Activated naive CD8-positive, alpha-beta T cell treated with anti-CD3 and anti-CD28 coated beads, Interleukin-2, amount 10 ng/mL, durations not matched to agents 7 days and 5 days (primary cell): ENCODE measurements around the gene GJC2. TPM values are rescaled to one million over a fixed set of nuclear protein-coding genes. Genes with fewer than 3 reads are reported as not detected.
A peak's percentile ranks its signal among the peaks of the same experiment; 100 is the strongest.

Experiments
- ATAC-seq: fragments of 150-1000 bp; cut with Tn5 transposase; one replicate; pipeline ENCODE4 v1.10.0; 2021; ENCODE audit warnings: low read depth, moderate library complexity
- POLR2A ChIA-PET: fragments of 350-600 bp; sonication (Branson Sonifier 250); formaldehyde crosslinking; loops from one replicate; lab custom pipeline; 2021; ENCODE audit warnings: antibody characterized with exemption; lab: Charles Lee
- DNase-seq: peaks from one replicate; pipeline ENCODE4 v3.0.0; 2021
- H3K27ac Mint-ChIP-seq: one replicate; pipeline ENCODE4 v1.8.0; 2022; ENCODE audit warnings: mild to moderate bottlenecking, mixed read lengths
- H3K27me3 Mint-ChIP-seq: one replicate; pipeline ENCODE4 v1.8.0; 2022; ENCODE audit warnings: mild to moderate bottlenecking, moderate library complexity, mixed read lengths
- H3K36me3 Mint-ChIP-seq: one replicate; pipeline ENCODE4 v1.8.0; 2021; ENCODE audit warnings: mild to moderate bottlenecking, mixed read lengths
- H3K4me1 Mint-ChIP-seq: one replicate; pipeline ENCODE4 v1.8.0; 2021; ENCODE audit warnings: mixed read lengths
- H3K4me3 Mint-ChIP-seq: one replicate; pipeline ENCODE4 v1.8.0; 2022; ENCODE audit warnings: mild to moderate bottlenecking, moderate library complexity, mixed read lengths
- H3K9me3 Mint-ChIP-seq: one replicate; pipeline ENCODE4 v1.8.0; 2021; ENCODE audit warnings: mixed read lengths
- total RNA-seq, 2 experiments: library from RNA; stranded (reverse); gene quantifications; one replicate each; pipeline ENCODE4 v1.2.3, GENCODE V29; 2021

GJC2 gene
- 1 to 10 TPM; 6.2 to 7.7 TPM for total RNA-seq

- Mint-ChIP-seq H3K27ac (peak within 1 kb of the TSS; percentile 4), H3K36me3 (no peaks in the 10 kb centered on the region), H3K4me1 (peaks cover 3% of the 10 kb centered on the region), H3K4me3 (no peak within 1 kb of the TSS), H3K9me3 (no peaks in the 10 kb centered on the region), H3K27me3 (no peaks in the 10 kb centered on the region)
- POLR2A ChIA-PET, result interaction anchor here (1.2 kb wide), 1 partner anchor 15 kb away, joined by 4 read pairs; the partner anchor contains the start of gene IBA57
- peak; percentile 24 for DNase-seq
- no peak for ATAC-seq
Observed at GRCh38 chr1:228149406-228150119, at the start of gene GJC2. Gene GJC2 (plus strand): TSS chr1:228149930. CDS start chr1:228157759, 7,829 bp downstream.

DNA sequence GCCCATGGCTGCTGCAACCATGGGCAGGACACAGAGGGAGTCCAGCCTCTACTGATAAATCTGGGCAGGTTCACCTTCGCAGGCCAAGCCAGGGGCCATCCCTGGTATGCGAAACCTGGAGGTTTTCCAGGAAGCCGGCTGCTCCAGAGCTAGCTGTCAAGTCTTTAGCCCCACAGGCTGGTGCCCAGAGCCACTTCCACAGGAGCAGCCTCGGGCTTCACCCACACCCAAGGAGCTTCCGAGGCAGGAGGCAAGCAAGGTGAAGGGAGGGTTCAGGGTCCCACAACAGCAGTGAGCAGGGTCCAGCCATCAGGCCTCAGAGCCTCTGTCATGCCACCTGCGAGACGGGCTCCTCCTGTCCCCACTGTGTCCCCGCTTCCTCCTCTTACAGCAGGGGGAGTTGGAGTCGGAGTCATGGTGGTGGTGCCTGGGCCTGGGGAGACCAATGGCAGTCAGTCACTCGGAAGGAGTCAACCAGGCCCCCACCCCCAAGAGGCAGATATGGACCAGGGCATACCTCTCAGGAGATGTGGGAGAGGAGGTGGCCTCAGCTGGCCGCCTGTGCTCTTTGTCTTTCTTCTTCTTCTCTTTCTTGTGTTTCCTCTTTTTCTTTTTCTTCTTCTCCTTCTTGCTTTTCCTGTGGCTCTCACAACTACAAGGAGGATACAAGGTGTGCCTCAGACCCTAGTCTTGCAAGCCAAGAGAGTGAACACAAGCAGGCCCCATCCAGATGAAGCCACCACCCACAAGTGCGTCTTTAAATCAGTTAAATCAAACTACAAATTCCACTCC is 48.7 kb upstream of the GJC2 start:
- Mint-ChIP-seq H3K4me3 (peak overlapping the region; percentile 55), H3K27me3 (no peaks in the 10 kb centered on the region), H3K36me3 (peaks cover 12% of the 10 kb centered on the region), H3K4me1 (peaks cover 12% of the 10 kb centered on the region), H3K27ac (peak overlapping the region; percentile 83), H3K9me3 (no peaks in the 10 kb centered on the region)
- POLR2A ChIA-PET, result interaction anchor here (1.2 kb wide), 1 partner anchor 18 kb away, joined by 4 read pairs; the partner anchor contains the start of gene ARF1
- DNase-seq (no peak), ATAC-seq (no peak)

DNA sequence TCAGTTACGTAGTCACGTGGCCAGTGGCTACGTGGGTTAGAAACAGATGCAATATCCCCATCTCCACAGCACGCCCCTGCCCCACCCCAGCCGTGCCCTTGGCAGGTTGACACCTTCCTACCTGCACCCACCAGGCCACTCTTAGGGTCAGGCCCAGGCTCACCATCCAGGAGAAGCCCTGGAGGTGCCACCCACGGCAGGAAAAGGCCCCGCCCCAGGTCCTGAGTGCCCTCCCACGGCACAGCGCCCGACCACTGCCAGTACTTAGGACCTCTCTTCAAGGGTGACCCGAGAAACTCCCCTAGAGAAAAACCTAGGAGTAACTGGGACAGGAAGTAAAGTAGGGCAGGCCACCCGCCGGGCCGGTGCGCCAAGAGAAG is 48.1 kb upstream of the GJC2 start:
- Mint-ChIP-seq H3K9me3 (no peaks in the 10 kb centered on the region), H3K4me1 (peaks cover 12% of the 10 kb centered on the region), H3K4me3 (peak overlapping the region; percentile 55), H3K27ac (peak overlapping the region; percentile 83), H3K36me3 (peaks cover 12% of the 10 kb centered on the region), H3K27me3 (no peaks in the 10 kb centered on the region)
- POLR2A ChIA-PET, result interaction anchor here (0.9 to 1.2 kb wide), 2 partner anchors 19 to 1162 kb away, joined by 3 to 4 read pairs; partner anchors contain the start of gene ARF1
- DNase-seq (no peak), ATAC-seq (no peak)

DNA sequence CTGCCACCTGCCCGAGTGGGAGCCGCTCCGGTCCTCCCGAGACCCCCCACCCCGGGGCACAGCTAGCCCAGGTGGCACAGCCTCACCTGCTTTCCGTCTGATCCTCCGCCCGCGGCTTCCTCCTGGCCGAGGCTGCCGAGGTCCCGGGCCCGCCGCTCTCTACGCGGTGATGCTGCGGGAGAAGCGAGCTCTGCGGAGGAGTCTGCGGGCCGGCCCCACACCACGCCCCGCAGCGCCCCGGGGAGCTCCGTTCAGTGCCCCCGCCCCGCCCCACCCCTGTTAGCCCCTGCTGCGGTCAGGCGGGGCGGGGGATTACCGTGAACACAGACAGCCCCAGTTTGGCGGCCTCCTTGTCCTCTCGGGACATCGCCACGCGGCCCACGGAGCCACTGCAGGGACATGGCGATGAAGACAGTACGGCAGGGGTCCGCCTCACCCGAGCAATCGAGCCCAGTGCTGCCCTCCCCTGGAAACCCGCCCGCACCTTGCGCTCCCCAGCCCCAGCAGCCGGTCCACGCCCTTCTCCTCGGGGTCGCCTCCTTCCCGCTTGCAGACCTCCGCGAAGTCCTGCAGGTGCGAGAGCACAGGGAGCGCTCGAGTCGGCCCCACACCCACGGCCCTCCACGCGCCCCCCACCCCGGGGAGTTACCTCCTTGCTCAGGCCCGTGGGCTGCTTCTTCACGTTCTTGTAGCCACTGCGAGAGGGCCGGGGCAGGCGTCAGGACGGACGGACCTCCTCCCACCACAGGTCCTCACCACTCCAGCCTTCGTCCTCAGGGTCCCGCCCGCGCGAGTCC is 47.5 kb upstream of the GJC2 start:
- ATAC-seq (peak; percentile 35), DNase-seq (peak; percentile 70)
- Mint-ChIP-seq H3K27me3 (no peaks in the 10 kb centered on the region), H3K4me1 (peaks cover 12% of the 10 kb centered on the region), H3K9me3 (no peaks in the 10 kb centered on the region), H3K36me3 (peaks cover 10% of the 10 kb centered on the region), H3K4me3 (peak overlapping the region; percentile 93), H3K27ac (peak overlapping the region; percentile 76)
- POLR2A ChIA-PET, result interaction anchor here (0.9 to 1.2 kb wide), 2 partner anchors 20 to 1163 kb away, joined by 3 to 4 read pairs; partner anchors contain the start of gene ARF1

DNA sequence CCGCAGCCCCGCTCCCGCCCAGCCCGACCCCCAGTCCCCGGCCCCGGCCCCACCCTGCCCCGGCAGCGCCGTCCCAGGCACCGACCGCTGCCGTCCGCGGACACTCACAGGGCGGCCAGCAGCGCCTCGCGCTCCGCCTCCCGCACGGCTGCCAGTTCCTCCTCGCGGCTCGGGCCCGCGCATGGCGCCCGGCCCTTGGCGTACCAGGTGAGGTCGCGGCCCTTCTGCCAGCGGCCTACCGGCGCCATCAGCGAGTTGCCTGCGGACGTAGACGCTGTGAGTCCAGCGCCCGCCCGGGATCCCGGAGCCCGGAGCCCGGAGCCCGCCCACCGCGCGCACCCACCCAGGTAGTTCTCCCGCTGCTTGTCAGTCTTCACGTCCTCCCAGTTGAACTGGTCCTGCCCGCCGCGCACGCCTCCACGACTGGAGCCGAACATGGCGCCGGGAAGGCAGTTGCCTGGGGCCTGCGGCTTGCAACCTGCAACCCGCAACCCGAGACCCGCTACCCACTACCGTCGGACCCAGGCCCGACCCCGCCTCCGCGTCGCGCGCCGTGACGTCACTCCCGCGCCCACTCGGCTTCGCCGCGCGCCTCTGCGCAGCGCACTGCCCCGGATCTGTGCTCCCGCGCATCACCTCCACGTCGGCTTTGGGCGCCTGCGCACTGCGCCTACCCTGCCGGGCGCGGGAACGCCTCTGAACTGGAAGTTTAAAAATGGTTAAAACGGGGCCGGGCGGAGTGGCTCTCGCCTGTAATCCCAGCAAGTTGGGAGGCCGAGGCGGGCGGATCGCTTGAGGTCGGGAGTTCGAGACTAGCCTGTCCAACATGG is 46.7 kb upstream of the GJC2 start, which contains the start of gene C1orf35:
C1orf35 (minus strand) TSS at position 535 of the 830 bp plus-strand sequence; CDS start at position 437, 98 bp downstream.
- ATAC-seq (peak; percentile 91), DNase-seq (peak; percentile 96)
- POLR2A ChIA-PET, result interaction anchor here (1.0 to 1.2 kb wide), 2 partner anchors 20 to 24 kb away, joined by 3 to 5 read pairs; partner anchors contain the start of gene ARF1
- no peaks in the 10 kb centered on the region for H3K27me3 Mint-ChIP-seq
- H3K36me3 Mint-ChIP-seq, result peaks cover 9% of the 10 kb centered on the region
- peaks cover 15% of the 10 kb centered on the region for H3K4me1 Mint-ChIP-seq
- H3K9me3 Mint-ChIP-seq, result no peaks in the 10 kb centered on the region
- peak within 1 kb of the TSS; percentile 93 for H3K4me3 Mint-ChIP-seq
- H3K27ac Mint-ChIP-seq, result peak within 1 kb of the TSS; percentile 93

DNA sequence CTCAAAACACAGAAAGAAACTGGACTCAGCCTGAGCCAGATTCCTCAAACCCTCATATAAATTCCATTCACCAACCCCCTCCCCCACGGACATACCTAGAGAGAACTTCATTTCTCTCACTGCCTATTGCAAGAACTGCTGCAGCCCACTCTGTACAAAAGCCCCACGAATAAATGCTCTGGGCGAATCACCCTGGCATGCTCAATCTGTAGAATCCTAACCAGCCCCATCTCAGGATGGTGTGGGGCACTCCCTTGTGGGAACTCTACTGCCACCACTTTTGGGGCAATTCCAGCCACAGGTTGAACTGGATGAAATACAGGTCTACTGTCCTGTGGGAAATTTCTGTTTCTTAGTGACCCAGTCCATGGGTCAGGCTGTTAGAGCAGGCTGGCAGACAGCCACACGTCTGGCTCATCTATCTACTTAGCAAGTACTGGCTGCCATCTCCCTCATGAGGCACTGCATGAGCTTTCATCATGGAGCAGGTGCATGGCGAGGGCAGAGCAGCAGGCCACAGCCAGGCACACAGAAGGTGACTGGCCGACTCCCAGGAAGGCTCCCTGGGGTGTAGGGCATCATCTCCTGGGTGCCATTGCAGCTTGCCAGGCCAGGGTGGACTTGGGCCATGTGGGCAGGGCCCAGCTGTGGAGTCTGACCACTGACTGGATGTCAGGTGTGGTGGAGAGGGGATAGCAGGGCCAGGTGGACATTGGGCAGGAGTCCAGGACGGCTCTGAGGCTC is 45.0 kb upstream of the GJC2 start:
- H3K9me3 Mint-ChIP-seq, result no peaks in the 10 kb centered on the region
- H3K4me1 Mint-ChIP-seq, result peaks cover 23% of the 10 kb centered on the region
- H3K4me3 Mint-ChIP-seq, result peak overlapping the region; percentile 93
- no peaks in the 10 kb centered on the region for H3K27me3 Mint-ChIP-seq
- H3K27ac Mint-ChIP-seq, result peak overlapping the region; percentile 93
- no peaks in the 10 kb centered on the region for H3K36me3 Mint-ChIP-seq
- DNase-seq (no peak), ATAC-seq (no peak)
- POLR2A ChIA-PET, result interaction anchor here (2.1 kb wide), 1 partner anchor 22 kb away, joined by 6 read pairs; the partner anchor contains the start of gene ARF1

GRCh38 chr1:228105270-228105995 is 44.3 kb upstream of the GJC2 start:
- Mint-ChIP-seq H3K27me3 (no peaks in the 10 kb centered on the region), H3K4me3 (no peak overlapping the region), H3K9me3 (no peaks in the 10 kb centered on the region), H3K4me1 (peaks cover 28% of the 10 kb centered on the region), H3K27ac (no peak overlapping the region), H3K36me3 (no peaks in the 10 kb centered on the region)
- ATAC-seq (no peak), DNase-seq (no peak)
- POLR2A ChIA-PET, result interaction anchor here (2.1 kb wide), 1 partner anchor 23 kb away, joined by 6 read pairs; the partner anchor contains the start of gene ARF1

DNA sequence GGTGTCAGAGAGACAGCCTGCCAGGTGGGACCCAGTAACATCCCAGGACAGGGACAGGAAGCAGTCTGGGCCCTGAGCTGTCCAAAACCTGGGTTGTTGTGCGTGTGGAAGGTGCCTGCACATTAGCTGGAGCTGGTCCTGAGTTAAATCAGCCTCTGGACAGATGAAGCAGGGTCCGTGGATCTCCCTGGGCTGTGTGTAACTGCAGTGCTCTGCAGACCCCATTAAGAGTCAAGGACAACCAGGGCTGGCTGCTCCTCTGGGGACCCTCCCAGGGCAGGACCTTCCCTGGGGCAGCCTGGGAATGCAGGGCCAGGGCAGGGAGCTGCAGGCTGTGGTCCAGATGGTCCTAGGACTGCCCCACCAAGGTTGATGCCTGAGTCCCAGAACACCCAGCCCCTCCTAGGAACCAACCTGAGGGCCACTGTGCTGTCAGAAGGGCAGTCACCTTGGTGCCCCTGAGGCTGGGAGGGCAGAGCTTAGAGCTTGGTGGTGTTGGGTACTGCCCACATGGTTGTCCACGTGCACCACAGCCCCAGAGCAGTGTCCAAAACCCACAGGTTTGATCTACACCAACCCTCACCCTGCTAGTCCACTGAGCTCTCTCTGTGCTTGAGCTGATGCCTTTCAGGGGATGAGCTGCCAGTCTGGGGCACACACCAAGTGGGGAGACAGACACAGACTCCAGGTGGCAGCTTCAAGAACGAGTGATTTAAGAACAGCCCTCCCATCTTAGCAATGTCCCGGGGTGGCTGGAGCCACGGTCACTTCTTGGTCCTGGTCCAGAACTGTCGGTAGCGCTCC is 43.5 kb upstream of the GJC2 start:
- H3K4me3 Mint-ChIP-seq, result no peak overlapping the region
- peaks cover 2% of the 10 kb centered on the region for H3K27me3 Mint-ChIP-seq
- DNase-seq, result no peak
- peaks cover 2% of the 10 kb centered on the region for H3K36me3 Mint-ChIP-seq
- peaks cover 28% of the 10 kb centered on the region for H3K4me1 Mint-ChIP-seq
- H3K27ac Mint-ChIP-seq, result no peak overlapping the region
- no peaks in the 10 kb centered on the region for H3K9me3 Mint-ChIP-seq
- no peak for ATAC-seq
- POLR2A ChIA-PET, result interaction anchor here (1.0 to 2.1 kb wide), 2 partner anchors 24 to 58 kb away, joined by 6 to 7 read pairs; partner anchors contain the start of genes ARF1 and IBA57

DNA sequence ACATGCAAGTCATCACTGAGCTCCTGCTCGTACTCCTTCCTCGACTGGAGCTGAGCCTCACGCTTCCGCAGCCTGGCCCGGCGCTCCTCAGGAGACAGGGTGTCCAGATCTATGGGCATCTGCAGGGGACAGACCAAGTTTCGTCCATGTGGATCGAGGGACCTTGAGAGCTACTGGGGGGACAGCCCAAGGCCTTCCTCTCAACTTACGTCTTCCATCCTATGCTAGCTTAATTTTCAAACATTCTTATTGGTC is 43.0 kb upstream of the GJC2 start:
- peaks cover 2% of the 10 kb centered on the region for H3K36me3 Mint-ChIP-seq
- no peak overlapping the region for H3K4me3 Mint-ChIP-seq
- ATAC-seq (no peak), DNase-seq (no peak)
- H3K9me3 Mint-ChIP-seq, result no peaks in the 10 kb centered on the region
- no peak overlapping the region for H3K27ac Mint-ChIP-seq
- H3K4me1 Mint-ChIP-seq, result peaks cover 23% of the 10 kb centered on the region
- peaks cover 2% of the 10 kb centered on the region for H3K27me3 Mint-ChIP-seq
- POLR2A ChIA-PET, result interaction anchor here (1.0 to 2.1 kb wide), 2 partner anchors 24 to 58 kb away, joined by 6 to 7 read pairs; partner anchors contain the start of genes ARF1 and IBA57

- H3K9me3 Mint-ChIP-seq, result no peaks in the 10 kb centered on the region
Observed at GRCh38 chr1:228107636-228108035, 42.1 kb upstream of the GJC2 start.

More at GRCh38 chr1:228107636-228108035, 42.1 kb upstream of the GJC2 start:
- POLR2A ChIA-PET, result no interaction called here
- peaks cover 23% of the 10 kb centered on the region for H3K4me1 Mint-ChIP-seq
- ATAC-seq (no peak), DNase-seq (no peak)
- peaks cover 2% of the 10 kb centered on the region for H3K36me3 Mint-ChIP-seq
- H3K4me3 Mint-ChIP-seq, result peak overlapping the region; percentile 98
- peak overlapping the region; percentile 96 for H3K27ac Mint-ChIP-seq
- H3K27me3 Mint-ChIP-seq, result peaks cover 2% of the 10 kb centered on the region
